Panc1 (cell line): Measurements from ENCODE around the gene C1orf50. TPM values are rescaled to one million over a fixed set of nuclear protein-coding genes. Genes with fewer than 3 reads are reported as not detected.

ENCODE experiments used
- ATAC-seq: fragments of 200-7000 bp; cut with Tn5 transposase; 2 replicates; pipeline ENCODE4 v1.9.1; 2020; ENCODE audit warnings: mild to moderate bottlenecking, moderate library complexity
- BruUV-seq: library from RNA; stranded (reverse); fragments of 400-500 nt; replicated peaks from 2 replicates; lab custom pipeline; 2021; lab: Mats Ljungman, UMichigan
- CTCF ChIA-PET: fragments of 300-600 bp; sonication (Branson Sonifier 250); formaldehyde crosslinking; loops from one replicate; lab custom pipeline; 2022; ENCODE audit warnings: antibody characterized with exemption; lab: Charles Lee
- POLR2A ChIA-PET: fragments of 300-600 bp; sonication (Branson Sonifier 250); formaldehyde crosslinking; loops from one replicate; lab custom pipeline; 2022; ENCODE audit warnings: antibody characterized with exemption; lab: Charles Lee
- DNase-seq: peaks from one replicate; pipeline ENCODE4 v3.0.0-alpha.2; 2010; ENCODE audit warnings: low read depth, low spot score
- H3K27ac ChIP-seq: 2 replicates; pipeline ENCODE4 v1.5.1; 2011; ENCODE audit warnings: mild to moderate bottlenecking, low read length, inconsistent platforms
- H3K27me3 ChIP-seq: fragments of 200-500 bp; sonication (Bioruptor generic); 2 replicates; pipeline ENCODE4 v1.6.0; 2014; ENCODE audit warnings: low read length, inconsistent platforms; ENCODE audit not compliant: control insufficient read depth, insufficient read depth
- H3K36me3 ChIP-seq: fragments of 200-500 bp; sonication (Bioruptor generic); 2 replicates; pipeline ENCODE4 v1.5.1; 2014; ENCODE audit warnings: inconsistent platforms, mild to moderate bottlenecking, low read length, moderate library complexity; ENCODE audit not compliant: control insufficient read depth, insufficient read depth
- H3K4me1 ChIP-seq: 2 replicates; pipeline ENCODE4 v1.5.1; 2011; ENCODE audit warnings: inconsistent platforms, mild to moderate bottlenecking, low read length, moderate library complexity; ENCODE audit not compliant: control insufficient read depth, insufficient read depth
- H3K4me3 ChIP-seq, 2 experiments: 2 replicates each; pipeline ENCODE4 v1.5.1; 2011 to 2012; ENCODE audit warnings: low read depth in 2 of 2, low read length in 2 of 2, mild to moderate bottlenecking in 2 of 2, inconsistent platforms in 1 of 2, moderate library complexity in 1 of 2
- H3K9me3 ChIP-seq: fragments of 200-500 bp; sonication (Bioruptor generic); 2 replicates; pipeline ENCODE4 v1.5.1; 2014; ENCODE audit warnings: low read depth, mild to moderate bottlenecking, inconsistent platforms, low read length, moderate library complexity; ENCODE audit not compliant: control insufficient read depth, insufficient read depth
- CTCF ChIP-seq: fragments of 450-650 bp; IDR thresholded peaks from 2 replicates; pipeline ENCODE4 v1.5.1; 2017; ENCODE audit warnings: mild to moderate bottlenecking
- POLR2AphosphoS5 ChIP-seq: IDR thresholded peaks from 2 replicates; pipeline ENCODE4 v1.6.1; 2012; ENCODE audit warnings: mild to moderate bottlenecking, low read depth, low read length, moderate library complexity
- SIN3A ChIP-seq: IDR thresholded peaks from 2 replicates; pipeline ENCODE4 v1.6.1; 2012; ENCODE audit warnings: low read depth, mild to moderate bottlenecking, low read length, moderate library complexity, borderline replicate concordance; ENCODE audit not compliant: insufficient read depth
- TCF7L2 ChIP-seq: IDR thresholded peaks from 2 replicates; pipeline ENCODE4 v1.6.1; 2011; ENCODE audit warnings: mild to moderate bottlenecking, low read depth, low read length, inconsistent platforms
- in situ Hi-C: cut with HindIII; loops from 2 replicates; pipeline ENCODE4 v1.10.0; 2016; ENCODE audit warnings: low sequenced_read_pairs, low pct_unique_long_range_greater_than_20kb
- intact Hi-C: fragments of 100-400 bp; cut with micrococcal nuclease; formaldehyde crosslinking; loops from one replicate; pipeline ENCODE4 v1.10.0; 2022; ENCODE audit not compliant: unreplicated experiment
- total RNA-seq: library from RNA; stranded (reverse); gene quantifications from one replicate; pipeline ENCODE4 v1.2.1, GENCODE V29; 2021; ENCODE audit not compliant: unreplicated experiment
- TF ChIP-seq, protein P1 (sequence below), 2 experiments: IDR thresholded peaks; 2 replicates each; pipeline ENCODE4 v1.6.1; 2011 to 2012; ENCODE audit warnings: low read depth in 2 of 2, control low read depth in 1 of 2, low read length in 1 of 2, mild to moderate bottlenecking in 1 of 2, moderate library complexity in 1 of 2; ENCODE audit not compliant: insufficient read depth in 1 of 2

Gene C1orf50
- total RNA-seq, 1 experiment from 2014 or later = 5.8 TPM

GRCh38 chr1:42756956-42757891 is 9.8 kb upstream of the C1orf50 start:
- H3K27ac ChIP-seq = peak overlapping the region; percentile 48
- ATAC-seq (peak; percentile 88), DNase-seq (no peak)
- H3K9me3 ChIP-seq = no peaks in the 10 kb centered on the region
- TF ChIP-seq POLR2AphosphoS5 (no peak), TCF7L2 (no peak), SIN3A (no peak), CTCF (peak; percentile 88)
- TF ChIP-seq, protein P1, sequence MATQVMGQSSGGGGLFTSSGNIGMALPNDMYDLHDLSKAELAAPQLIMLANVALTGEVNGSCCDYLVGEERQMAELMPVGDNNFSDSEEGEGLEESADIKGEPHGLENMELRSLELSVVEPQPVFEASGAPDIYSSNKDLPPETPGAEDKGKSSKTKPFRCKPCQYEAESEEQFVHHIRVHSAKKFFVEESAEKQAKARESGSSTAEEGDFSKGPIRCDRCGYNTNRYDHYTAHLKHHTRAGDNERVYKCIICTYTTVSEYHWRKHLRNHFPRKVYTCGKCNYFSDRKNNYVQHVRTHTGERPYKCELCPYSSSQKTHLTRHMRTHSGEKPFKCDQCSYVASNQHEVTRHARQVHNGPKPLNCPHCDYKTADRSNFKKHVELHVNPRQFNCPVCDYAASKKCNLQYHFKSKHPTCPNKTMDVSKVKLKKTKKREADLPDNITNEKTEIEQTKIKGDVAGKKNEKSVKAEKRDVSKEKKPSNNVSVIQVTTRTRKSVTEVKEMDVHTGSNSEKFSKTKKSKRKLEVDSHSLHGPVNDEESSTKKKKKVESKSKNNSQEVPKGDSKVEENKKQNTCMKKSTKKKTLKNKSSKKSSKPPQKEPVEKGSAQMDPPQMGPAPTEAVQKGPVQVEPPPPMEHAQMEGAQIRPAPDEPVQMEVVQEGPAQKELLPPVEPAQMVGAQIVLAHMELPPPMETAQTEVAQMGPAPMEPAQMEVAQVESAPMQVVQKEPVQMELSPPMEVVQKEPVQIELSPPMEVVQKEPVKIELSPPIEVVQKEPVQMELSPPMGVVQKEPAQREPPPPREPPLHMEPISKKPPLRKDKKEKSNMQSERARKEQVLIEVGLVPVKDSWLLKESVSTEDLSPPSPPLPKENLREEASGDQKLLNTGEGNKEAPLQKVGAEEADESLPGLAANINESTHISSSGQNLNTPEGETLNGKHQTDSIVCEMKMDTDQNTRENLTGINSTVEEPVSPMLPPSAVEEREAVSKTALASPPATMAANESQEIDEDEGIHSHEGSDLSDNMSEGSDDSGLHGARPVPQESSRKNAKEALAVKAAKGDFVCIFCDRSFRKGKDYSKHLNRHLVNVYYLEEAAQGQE (IDR thresholded peaks at IDR 0.05; ENCODE audit: insufficient read depth in 1 of 2, low read depth in 2 of 2, low read length in 1 of 2) = no peak
- BruUV-seq = no TSS peak
- intact Hi-C loops = no loop called here
- H3K4me1 ChIP-seq = no peaks in the 10 kb centered on the region
- no peak overlapping the region for H3K4me3 ChIP-seq
- ChIA-PET CTCF (interaction anchor here (0.6 to 0.8 kb wide), 4 partner anchors 9 to 441 kb away, joined by 3 to 8 read pairs (median 5); no protein-coding TSS in a partner anchor), POLR2A (no interaction called here)
- no peaks in the 10 kb centered on the region for H3K27me3 ChIP-seq
- peaks cover 26% of the 10 kb centered on the region for H3K36me3 ChIP-seq
- in situ Hi-C loops = no loop called here

GRCh38 chr1:42757892-42758275 is 9.2 kb upstream of the C1orf50 start:
- Histone ChIP-seq H3K4me1 (no peaks in the 10 kb centered on the region), H3K9me3 (no peaks in the 10 kb centered on the region), H3K36me3 (peaks cover 22% of the 10 kb centered on the region), H3K27me3 (no peaks in the 10 kb centered on the region), H3K27ac (no peak overlapping the region), H3K4me3 (no peak overlapping the region)
- ATAC-seq (no peak), DNase-seq (no peak)
- intact Hi-C loops = no loop called here
- POLR2A ChIA-PET = no interaction called here
- CTCF ChIA-PET = interaction anchor here (0.6 to 0.8 kb wide), 3 partner anchors 8 to 86 kb away, joined by 3 to 8 read pairs (median 7); no protein-coding TSS in a partner anchor
- TF ChIP-seq CTCF (no peak), POLR2AphosphoS5 (no peak), SIN3A (no peak), TCF7L2 (no peak)
- TF ChIP-seq, protein P1 (IDR thresholded peaks at IDR 0.05; ENCODE audit: insufficient read depth in 1 of 2, low read depth in 2 of 2, low read length in 1 of 2) = no peak
- in situ Hi-C loops = no loop called here
- BruUV-seq = no TSS peak
